ENCODE measurements around the gene DNAJB8. TPM values are rescaled to one million over a fixed set of nuclear protein-coding genes. Genes with fewer than 3 reads are reported as not detected.

DNAJB8 gene
- total and polyA plus RNA-seq, 4 experiments from 2014 or later: not detected

DNA sequence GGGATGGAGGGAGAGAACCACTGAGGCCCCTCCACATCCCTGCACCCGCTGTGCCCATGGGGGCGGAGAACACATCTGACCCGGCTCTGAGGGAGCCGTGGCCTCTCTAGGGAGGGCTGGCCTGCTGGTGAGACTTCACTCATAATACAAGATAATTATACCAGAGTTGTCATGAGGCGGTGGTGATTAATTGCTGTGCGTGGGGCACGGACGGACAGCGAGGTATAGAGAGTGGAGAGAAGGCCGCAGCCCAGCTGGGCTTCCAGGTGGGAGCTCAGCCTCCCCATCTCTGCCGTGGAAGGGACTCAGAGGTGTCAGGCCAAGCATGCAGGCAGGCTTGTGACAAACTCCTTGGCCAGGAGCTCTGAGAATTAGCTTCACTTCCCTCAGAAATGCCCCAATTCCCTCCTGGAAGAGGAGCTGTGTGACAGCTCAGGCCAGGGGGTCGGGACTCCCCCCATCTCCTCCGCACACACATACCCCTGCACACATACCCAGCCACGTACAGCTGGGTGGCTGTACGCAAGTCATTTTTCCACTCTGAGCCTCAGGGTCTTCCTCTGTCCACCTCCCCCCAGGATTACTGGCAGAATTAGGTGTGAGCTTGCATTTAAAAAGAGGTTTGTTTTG lies 32.3 kb upstream of the DNAJB8 start:
- POLR2A ChIA-PET (ENCODE audit: partially characterized antibody): no interaction called here
- Mint-ChIP-seq H3K4me1 (peaks cover 0 to 21% (median 4%) of the 10 kb centered on the region in 4 donors), H3K9me3 (no peaks in the 10 kb centered on the region), H3K4me3 (peak overlapping the region in 7 of 8 donors; percentile 17 to 76 (median 26)), H3K27me3 (peaks cover 34 to 53% of the 10 kb centered on the region in 2 donors), H3K36me3 (no peaks in the 10 kb centered on the region), H3K27ac (peak overlapping the region in 1 of 7 donors; percentile 26)
- Histone ChIP-seq H3K9me3 (ENCODE audit: control insufficient read depth in 1 of 2, low read length in 2 of 2) (no peaks in the 10 kb centered on the region), H3K36me3 (ENCODE audit: insufficient read depth, low read length) (no peaks in the 10 kb centered on the region), H3K4me3 (ENCODE audit: low read length in 2 of 2) (no peak overlapping the region), H3K27ac (ENCODE audit: low read depth, low read length) (no peak overlapping the region), H3K27me3 (ENCODE audit: insufficient read depth, low read length) (peaks cover 11% of the 10 kb centered on the region), H3K4me1 (ENCODE audit: insufficient read depth, low read length) (no peaks in the 10 kb centered on the region)
- intact Hi-C loops (cut with micrococcal nuclease): loop anchor here (10.0 kb wide), 1 partner anchor 194 kb away; no protein-coding TSS in a partner anchor
- CTCF ChIA-PET (ENCODE audit: partially characterized antibody): interaction anchor here (0.9 to 5.6 kb wide), 5 partner anchors 9 to 404 kb away, joined by 3 to 58 read pairs (median 4); no protein-coding TSS in a partner anchor
- DNase-seq: no peak

DNA sequence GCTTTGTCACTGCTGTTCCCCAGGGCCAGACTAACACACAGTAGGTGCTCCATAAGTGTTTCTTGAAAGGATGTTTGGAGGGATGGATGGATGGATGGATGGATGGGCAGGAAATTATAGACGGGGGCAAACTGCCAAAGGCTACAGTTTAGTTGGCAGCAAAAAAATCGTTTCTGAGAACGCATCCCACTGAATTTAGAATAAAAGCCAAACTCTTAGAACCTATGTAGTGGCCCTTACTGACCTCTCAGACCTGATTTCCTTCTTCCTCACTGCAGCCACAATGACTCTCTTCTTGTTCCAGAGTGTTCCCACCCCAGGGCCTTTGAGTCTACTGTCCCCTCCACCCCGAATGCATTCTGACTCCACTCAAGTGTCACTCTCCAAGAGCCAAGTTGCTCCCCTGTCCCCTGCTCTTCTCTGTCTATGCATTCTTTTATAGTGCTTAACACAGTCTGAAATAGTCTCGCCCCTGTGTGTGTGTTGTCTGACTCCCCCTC lies 31.5 kb upstream of the DNAJB8 start:
- CTCF ChIA-PET (ENCODE audit: partially characterized antibody): interaction anchor here (1.1 to 5.6 kb wide), 7 partner anchors 16 to 416 kb away, joined by 3 to 58 read pairs (median 5); no protein-coding TSS in a partner anchor
- peaks cover 17% of the 10 kb centered on the region for H3K27me3 ChIP-seq (ENCODE audit: insufficient read depth, low read length)
- H3K27ac Mint-ChIP-seq: peak overlapping the region in 2 of 7 donors; percentile 20 to 26
- peaks cover 3% of the 10 kb centered on the region for H3K4me1 ChIP-seq (ENCODE audit: insufficient read depth, low read length)
- POLR2A ChIA-PET (ENCODE audit: partially characterized antibody): no interaction called here
- no peak for DNase-seq
- H3K36me3 Mint-ChIP-seq: no peaks in the 10 kb centered on the region
- H3K27me3 Mint-ChIP-seq: peaks cover 38 to 55% of the 10 kb centered on the region in 2 donors
- no peaks in the 10 kb centered on the region for H3K9me3 Mint-ChIP-seq
- intact Hi-C loops (cut with micrococcal nuclease): loop anchor here (10.0 kb wide), 1 partner anchor 193 kb away; no protein-coding TSS in a partner anchor
- H3K4me3 ChIP-seq (ENCODE audit: low read length in 2 of 2): no peak overlapping the region
- H3K4me3 Mint-ChIP-seq: peak overlapping the region; percentile 17 to 76 (median 58)
- H3K36me3 ChIP-seq (ENCODE audit: insufficient read depth, low read length): no peaks in the 10 kb centered on the region
- peaks cover 2 to 26% (median 6%) of the 10 kb centered on the region in 4 donors for H3K4me1 Mint-ChIP-seq
- no peaks in the 10 kb centered on the region for H3K9me3 ChIP-seq (ENCODE audit: control insufficient read depth in 1 of 2, low read length in 2 of 2)
- H3K27ac ChIP-seq (ENCODE audit: low read depth, low read length): no peak overlapping the region

GRCh38 chr3:128497305-128498126 lies 30.8 kb upstream of the DNAJB8 start:
- Mint-ChIP-seq H3K27me3 (peaks cover 36 to 54% of the 10 kb centered on the region in 2 donors), H3K36me3 (no peaks in the 10 kb centered on the region), H3K4me1 (peaks cover 2 to 26% (median 6%) of the 10 kb centered on the region in 4 donors), H3K27ac (peak overlapping the region in 1 of 7 donors; percentile 47), H3K4me3 (peak overlapping the region; percentile 72 to 89 (median 80)), H3K9me3 (no peaks in the 10 kb centered on the region)
- intact Hi-C loops (cut with micrococcal nuclease): loop anchor here (1.0 to 10.0 kb wide), 3 partner anchors 71 to 402 kb away; no protein-coding TSS in a partner anchor
- Histone ChIP-seq H3K4me1 (ENCODE audit: insufficient read depth, low read length) (peaks cover 10% of the 10 kb centered on the region), H3K27ac (ENCODE audit: low read depth, low read length) (no peak overlapping the region), H3K4me3 (ENCODE audit: low read length in 2 of 2) (peak overlapping the region in 1 of 2 donors; percentile 17), H3K27me3 (ENCODE audit: insufficient read depth, low read length) (peaks cover 17% of the 10 kb centered on the region), H3K36me3 (ENCODE audit: insufficient read depth, low read length) (no peaks in the 10 kb centered on the region), H3K9me3 (ENCODE audit: control insufficient read depth in 1 of 2, low read length in 2 of 2) (no peaks in the 10 kb centered on the region)
- DNase-seq: peak; percentile 62 to 71 (median 66)
- CTCF ChIA-PET (ENCODE audit: partially characterized antibody): interaction anchor here (1.0 to 5.6 kb wide), 7 partner anchors 15 to 415 kb away, joined by 3 to 58 read pairs (median 4); no protein-coding TSS in a partner anchor
- POLR2A ChIA-PET (ENCODE audit: partially characterized antibody): no interaction called here

GRCh38 chr3:128496602-128497304 lies 30.1 kb upstream of the DNAJB8 start:
- peak overlapping the region in 1 of 2 donors; percentile 17 for H3K4me3 ChIP-seq (ENCODE audit: low read length in 2 of 2)
- no peak overlapping the region for H3K27ac ChIP-seq (ENCODE audit: low read depth, low read length)
- H3K27me3 Mint-ChIP-seq: peaks cover 38 to 56% of the 10 kb centered on the region in 2 donors
- H3K9me3 ChIP-seq (ENCODE audit: control insufficient read depth in 1 of 2, low read length in 2 of 2): no peaks in the 10 kb centered on the region
- intact Hi-C loops (cut with micrococcal nuclease): loop anchor here (1.0 to 10.0 kb wide), 3 partner anchors 70 to 401 kb away; no protein-coding TSS in a partner anchor
- H3K4me3 Mint-ChIP-seq: peak overlapping the region in 7 of 8 donors; percentile 72 to 89 (median 80)
- peak overlapping the region in 1 of 7 donors; percentile 65 for H3K27ac Mint-ChIP-seq
- DNase-seq: no peak
- H3K36me3 ChIP-seq (ENCODE audit: insufficient read depth, low read length): no peaks in the 10 kb centered on the region
- peaks cover 18% of the 10 kb centered on the region for H3K4me1 ChIP-seq (ENCODE audit: insufficient read depth, low read length)
- peaks cover 4 to 31% (median 11%) of the 10 kb centered on the region in 4 donors for H3K4me1 Mint-ChIP-seq
- CTCF ChIA-PET (ENCODE audit: partially characterized antibody): interaction anchor here (1.0 to 5.6 kb wide), 7 partner anchors 15 to 415 kb away, joined by 3 to 58 read pairs (median 4); no protein-coding TSS in a partner anchor
- POLR2A ChIA-PET (ENCODE audit: partially characterized antibody): no interaction called here
- no peaks in the 10 kb centered on the region for H3K36me3 Mint-ChIP-seq
- peaks cover 21% of the 10 kb centered on the region for H3K27me3 ChIP-seq (ENCODE audit: insufficient read depth, low read length)
- no peaks in the 10 kb centered on the region for H3K9me3 Mint-ChIP-seq

- Histone ChIP-seq H3K36me3 (ENCODE audit: insufficient read depth, low read length) (no peaks in the 10 kb centered on the region), H3K27ac (ENCODE audit: low read depth, low read length) (no peak overlapping the region), H3K4me3 (ENCODE audit: low read length in 2 of 2) (no peak overlapping the region), H3K4me1 (ENCODE audit: insufficient read depth, low read length) (peaks cover 24% of the 10 kb centered on the region), H3K27me3 (ENCODE audit: insufficient read depth, low read length) (peaks cover 27% of the 10 kb centered on the region), H3K9me3 (ENCODE audit: control insufficient read depth in 1 of 2, low read length in 2 of 2) (no peaks in the 10 kb centered on the region)
- Mint-ChIP-seq H3K4me3 (peak overlapping the region; percentile 6 to 89 (median 62)), H3K4me1 (peaks cover 4 to 38% (median 13%) of the 10 kb centered on the region in 4 donors), H3K27me3 (peaks cover 39 to 61% of the 10 kb centered on the region in 2 donors), H3K27ac (peak overlapping the region in 1 of 7 donors; percentile 65), H3K9me3 (no peaks in the 10 kb centered on the region), H3K36me3 (no peaks in the 10 kb centered on the region)
- intact Hi-C loops (cut with micrococcal nuclease): loop anchor here (10.0 kb wide), 1 partner anchor 191 kb away; no protein-coding TSS in a partner anchor
- DNase-seq: no peak
- ChIA-PET CTCF (ENCODE audit: partially characterized antibody) (interaction anchor here (0.9 to 5.6 kb wide), 3 partner anchors 13 to 70 kb away, joined by 4 to 58 read pairs (median 4); no protein-coding TSS in a partner anchor), POLR2A (ENCODE audit: partially characterized antibody) (no interaction called here)
Measured at GRCh38 chr3:128496019-128496601, 29.4 kb upstream of the DNAJB8 start.

GRCh38 chr3:128495435-128495970 lies 28.8 kb upstream of the DNAJB8 start:
- peaks cover 33% of the 10 kb centered on the region for H3K27me3 ChIP-seq (ENCODE audit: insufficient read depth, low read length)
- no peaks in the 10 kb centered on the region for H3K9me3 ChIP-seq (ENCODE audit: control insufficient read depth in 1 of 2, low read length in 2 of 2)
- peak overlapping the region in 1 of 7 donors; percentile 65 for H3K27ac Mint-ChIP-seq
- H3K4me3 Mint-ChIP-seq: peak overlapping the region in 4 of 8 donors; percentile 38 to 89 (median 81)
- no peak overlapping the region for H3K27ac ChIP-seq (ENCODE audit: low read depth, low read length)
- peaks cover 41 to 61% of the 10 kb centered on the region in 2 donors for H3K27me3 Mint-ChIP-seq
- ChIA-PET POLR2A (ENCODE audit: partially characterized antibody) (no interaction called here), CTCF (ENCODE audit: partially characterized antibody) (interaction anchor here (0.9 to 5.6 kb wide), 2 partner anchors 14 to 69 kb away, joined by 4 to 58 read pairs; no protein-coding TSS in a partner anchor)
- no peaks in the 10 kb centered on the region for H3K9me3 Mint-ChIP-seq
- H3K4me1 Mint-ChIP-seq: peaks cover 4 to 44% (median 16%) of the 10 kb centered on the region in 4 donors
- intact Hi-C loops (cut with micrococcal nuclease): loop anchor here (10.0 kb wide), 1 partner anchor 191 kb away; no protein-coding TSS in a partner anchor
- H3K4me3 ChIP-seq (ENCODE audit: low read length in 2 of 2): no peak overlapping the region
- H3K36me3 ChIP-seq (ENCODE audit: insufficient read depth, low read length): no peaks in the 10 kb centered on the region
- H3K4me1 ChIP-seq (ENCODE audit: insufficient read depth, low read length): peaks cover 27% of the 10 kb centered on the region
- DNase-seq: no peak
- H3K36me3 Mint-ChIP-seq: no peaks in the 10 kb centered on the region
